OCI-LY7 (cell line): ENCODE measurements around the gene CALHM2. TPM values are rescaled to one million over a fixed set of nuclear protein-coding genes. Genes with fewer than 3 reads are reported as not detected.
A peak's percentile ranks its signal among the peaks of the same experiment; 100 is the strongest.

Experiments used
- BruUV-seq: library from RNA; stranded (reverse); fragments of 400-500 nt; replicated peaks from 2 replicates; lab custom pipeline; 2021; lab: Mats Ljungman, UMichigan
- CTCF ChIA-PET: fragments of 300-600 bp; sonication (Branson Sonifier 250); formaldehyde crosslinking; loops from one replicate; lab custom pipeline; 2022; ENCODE audit warnings: antibody characterized with exemption; ENCODE audit not compliant: unreplicated experiment; lab: Charles Lee
- POLR2A ChIA-PET: fragments of 300-600 bp; sonication (Branson Sonifier 250); formaldehyde crosslinking; loops from one replicate; lab custom pipeline; 2022; ENCODE audit warnings: antibody characterized with exemption; lab: Charles Lee
- DNase-seq: peaks from one replicate; pipeline ENCODE4 v3.0.0-alpha.2; 2015; ENCODE audit warnings: low spot score
- H2AFZ ChIP-seq: fragments of 200-600 bp; sonication (generic), shearing (Covaris generic); 2 replicates; pipeline ENCODE4 v1.6.1; 2014; ENCODE audit warnings: mild to moderate bottlenecking, antibody characterized with exemption, low read length, moderate library complexity
- H3K27ac ChIP-seq: fragments of 200-600 bp; sonication (generic); 2 replicates; pipeline ENCODE4 v1.5.1; 2014; ENCODE audit warnings: mixed run types, low read depth, mild to moderate bottlenecking, moderate library complexity, low read length, inconsistent platforms; ENCODE audit not compliant: poor library complexity, severe bottlenecking
- H3K36me3 ChIP-seq: fragments of 200-600 bp; sonication (generic); 2 replicates; pipeline ENCODE4 v1.6.1; 2014; ENCODE audit warnings: mild to moderate bottlenecking, antibody characterized with exemption, low read length, moderate library complexity, mixed read lengths; ENCODE audit not compliant: insufficient read depth
- H3K4me1 ChIP-seq: fragments of 200-600 bp; sonication (generic); 2 replicates; pipeline ENCODE4 v1.5.1; 2014; ENCODE audit warnings: mild to moderate bottlenecking, low read length; ENCODE audit not compliant: insufficient read depth, poor library complexity, severe bottlenecking
- H3K4me2 ChIP-seq: fragments of 200-600 bp; sonication (generic); 2 replicates; pipeline ENCODE4 v1.6.1; 2014; ENCODE audit warnings: mild to moderate bottlenecking, low read length
- H3K4me3 ChIP-seq: fragments of 200-600 bp; sonication (generic); 2 replicates; pipeline ENCODE4 v1.5.1; 2014; ENCODE audit warnings: mild to moderate bottlenecking, low read depth, low read length; ENCODE audit not compliant: poor library complexity, severe bottlenecking
- H3K79me2 ChIP-seq: fragments of 200-600 bp; sonication (generic); 2 replicates; pipeline ENCODE4 v1.6.1; 2016; ENCODE audit warnings: low read depth, mild to moderate bottlenecking, low read length, moderate library complexity, mixed read lengths; ENCODE audit not compliant: insufficient read depth
- H3K9me2 ChIP-seq: fragments of 200-600 bp; sonication (generic); 2 replicates; pipeline ENCODE4 v1.6.1; 2016; ENCODE audit warnings: mild to moderate bottlenecking, low read length, mixed read lengths; ENCODE audit not compliant: insufficient read depth
- H3K9me3 ChIP-seq: fragments of 200-600 bp; sonication (generic); 2 replicates; pipeline ENCODE4 v1.6.1; 2014; ENCODE audit warnings: mild to moderate bottlenecking, mixed run types, low read length, mixed read lengths
- H4K20me1 ChIP-seq: fragments of 200-600 bp; sonication (generic); 2 replicates; pipeline ENCODE4 v1.6.1; 2014; ENCODE audit warnings: mild to moderate bottlenecking, antibody characterized with exemption, low read length, moderate library complexity, mixed read lengths; ENCODE audit not compliant: insufficient read depth
- CTCF ChIP-seq: fragments of 200-600 bp; sonication (generic); conservative IDR thresholded peaks from 2 replicates; pipeline ENCODE4 v1.5.1; 2014; ENCODE audit warnings: mild to moderate bottlenecking, antibody characterized with exemption, low read length, moderate library complexity, mixed read lengths
- EZH2phosphoT487 ChIP-seq: fragments of 200-600 bp; sonication (generic); IDR thresholded peaks from 2 replicates; pipeline ENCODE4 v1.6.1; 2018; ENCODE audit warnings: low read depth, borderline replicate concordance, mild to moderate bottlenecking, mixed run types, antibody characterized with exemption, low read length, moderate library complexity, mixed read lengths
- intact Hi-C: fragments of 100-400 bp; cut with micrococcal nuclease; formaldehyde crosslinking; loops from one replicate; pipeline ENCODE4 v1.10.0; 2022; ENCODE audit not compliant: unreplicated experiment
- total RNA-seq, 2 experiments: library from RNA; depleted of rRNA in 1 of 2; stranded (reverse); fragments of >200 nt in 1 of 2; shearing (Covaris generic) in 1 of 2; gene quantifications; 2 replicates each; pipeline ENCODE4 v1.2.3, GENCODE V29; 2014 to 2022

Gene CALHM2
- total RNA-seq, 2 experiments from 2014 or later, result not detected

DNA sequence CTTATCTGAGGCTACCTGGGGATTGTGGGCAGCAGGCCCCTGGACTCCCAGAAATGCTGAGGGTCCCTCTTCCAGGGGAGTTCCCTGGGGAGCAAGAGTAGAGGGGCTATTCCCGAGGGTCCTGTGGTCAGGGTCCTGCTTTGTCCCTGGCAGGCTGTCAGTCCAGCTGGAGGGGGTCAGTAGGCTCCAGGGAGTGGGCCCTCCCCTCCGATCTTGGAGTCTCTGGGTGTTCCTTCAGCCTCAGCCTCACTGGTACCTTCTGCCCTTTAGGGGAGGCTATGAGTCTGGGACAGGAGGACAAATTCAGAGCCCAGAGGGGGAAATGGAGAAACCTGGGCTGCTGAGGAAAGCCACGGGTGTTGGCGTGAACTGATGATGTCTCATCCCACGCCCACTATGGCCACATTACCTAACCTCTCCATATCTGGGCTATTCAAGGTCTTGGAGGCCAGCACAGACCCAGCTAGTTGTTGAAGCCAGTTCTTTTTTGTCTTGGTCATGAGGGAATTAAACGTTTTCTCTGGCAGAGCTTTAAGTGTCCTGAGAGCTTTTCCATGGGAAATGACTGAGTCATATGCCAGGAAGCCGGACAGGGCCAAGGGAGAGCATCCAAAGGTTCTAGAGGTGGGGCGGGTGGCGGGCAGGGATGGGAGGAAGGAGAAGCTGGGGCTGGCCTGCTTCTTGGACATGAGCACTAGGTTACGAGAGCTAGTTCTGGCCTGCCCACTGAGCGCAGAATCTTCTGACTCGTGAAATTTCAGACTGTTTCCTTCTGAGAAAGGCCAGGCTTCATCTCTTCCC, 6.2 kb downstream of the CALHM2 start:
- DNase-seq, result no peak
- Histone ChIP-seq H2AFZ (no peak overlapping the region), H3K9me3 (no peaks in the 10 kb centered on the region), H3K4me2 (no peak overlapping the region), H3K4me3 (no peak overlapping the region), H3K79me2 (no peaks in the 10 kb centered on the region), H4K20me1 (no peaks in the 10 kb centered on the region), H3K27ac (no peak overlapping the region), H3K36me3 (peaks cover 73% of the 10 kb centered on the region), H3K9me2 (no peaks in the 10 kb centered on the region), H3K4me1 (no peaks in the 10 kb centered on the region)
- TSS peak; percentile 89 for BruUV-seq
- CTCF ChIA-PET, result no interaction called here
- intact Hi-C loops, result no loop called here
- POLR2A ChIA-PET, result interaction anchor here (0.7 kb wide), 1 partner anchor 39 kb away, joined by 3 read pairs; no protein-coding TSS in a partner anchor
- no peak for TF ChIP-seq EZH2phosphoT487
- no peak for TF ChIP-seq CTCF

GRCh38 chr10:103445366-103445765, 6.8 kb downstream of the CALHM2 start:
- peaks cover 79% of the 10 kb centered on the region for H3K36me3 ChIP-seq
- H3K4me3 ChIP-seq, result no peak overlapping the region
- no TSS peak for BruUV-seq
- POLR2A ChIA-PET, result no interaction called here
- H3K4me1 ChIP-seq, result no peaks in the 10 kb centered on the region
- H3K4me2 ChIP-seq, result no peak overlapping the region
- intact Hi-C loops, result no loop called here
- no peaks in the 10 kb centered on the region for H3K9me2 ChIP-seq
- TF ChIP-seq CTCF, result no peak
- no peak for TF ChIP-seq EZH2phosphoT487
- no peak overlapping the region for H2AFZ ChIP-seq
- CTCF ChIA-PET, result no interaction called here
- no peaks in the 10 kb centered on the region for H4K20me1 ChIP-seq
- DNase-seq, result no peak
- no peaks in the 10 kb centered on the region for H3K79me2 ChIP-seq
- H3K9me3 ChIP-seq, result no peaks in the 10 kb centered on the region
- H3K27ac ChIP-seq, result no peak overlapping the region

DNA sequence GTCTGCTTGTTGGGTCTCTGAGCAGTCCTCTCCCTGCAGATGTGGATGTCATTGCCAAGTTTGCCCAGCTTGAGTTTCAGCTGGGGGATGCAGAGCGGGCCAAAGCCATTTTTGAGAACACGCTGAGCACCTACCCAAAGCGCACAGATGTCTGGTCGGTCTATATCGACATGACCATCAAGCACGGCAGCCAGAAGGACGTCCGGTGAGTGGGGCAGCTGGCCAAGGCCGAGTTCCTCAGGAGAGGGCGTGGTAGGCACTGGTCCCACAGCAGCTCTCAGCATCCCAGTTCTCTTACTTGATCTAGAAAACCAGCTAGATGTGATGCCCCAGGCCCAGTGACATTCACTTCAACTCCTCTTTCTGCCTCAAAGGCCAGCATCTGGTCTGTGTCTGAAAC, 7.7 kb downstream of the CALHM2 start:
- H3K4me1 ChIP-seq, result no peaks in the 10 kb centered on the region
- H3K36me3 ChIP-seq, result peaks cover 87% of the 10 kb centered on the region
- no peak for DNase-seq
- H3K27ac ChIP-seq, result no peak overlapping the region
- H2AFZ ChIP-seq, result no peak overlapping the region
- intact Hi-C loops, result no loop called here
- POLR2A ChIA-PET, result no interaction called here
- H3K9me3 ChIP-seq, result no peaks in the 10 kb centered on the region
- H3K79me2 ChIP-seq, result no peaks in the 10 kb centered on the region
- H3K4me3 ChIP-seq, result no peak overlapping the region
- no peaks in the 10 kb centered on the region for H4K20me1 ChIP-seq
- no TSS peak for BruUV-seq
- no peaks in the 10 kb centered on the region for H3K9me2 ChIP-seq
- CTCF ChIA-PET, result no interaction called here
- H3K4me2 ChIP-seq, result no peak overlapping the region
- TF ChIP-seq CTCF, result no peak
- no peak for TF ChIP-seq EZH2phosphoT487
